Activated CD4-positive, alpha-beta memory T cell treated with anti-CD3 and anti-CD28 coated beads for 36 hours (primary cell): ENCODE data around the gene SCN11A. TPM values are rescaled to one million over a fixed set of nuclear protein-coding genes. Genes with fewer than 3 reads are reported as not detected.

Source experiments
- CTCF ChIA-PET: fragments of 350-600 bp; sonication (Branson Sonifier 250); formaldehyde crosslinking; loops from one replicate; lab custom pipeline; 2021; ENCODE audit warnings: antibody characterized with exemption, inconsistent platforms; lab: Charles Lee
- POLR2A ChIA-PET: fragments of 350-600 bp; sonication (Branson Sonifier 250); formaldehyde crosslinking; loops from one replicate; lab custom pipeline; 2021; ENCODE audit warnings: antibody characterized with exemption; lab: Charles Lee
- DNase-seq: peaks from one replicate; pipeline ENCODE4 v3.0.0-alpha.2; 2020
- H3K27ac Mint-ChIP-seq: one replicate; pipeline ENCODE4 v1.8.0; 2021; ENCODE audit warnings: mixed read lengths
- H3K27me3 Mint-ChIP-seq: one replicate; pipeline ENCODE4 v1.8.0; 2021; ENCODE audit warnings: mixed read lengths
- H3K36me3 Mint-ChIP-seq: one replicate; pipeline ENCODE4 v1.8.0; 2021; ENCODE audit warnings: mixed read lengths
- H3K4me1 Mint-ChIP-seq: one replicate; pipeline ENCODE4 v1.8.0; 2021; ENCODE audit warnings: low read depth, mixed read lengths
- H3K4me3 Mint-ChIP-seq: one replicate; pipeline ENCODE4 v1.8.0; 2021; ENCODE audit warnings: mild to moderate bottlenecking, mixed read lengths
- H3K9me3 Mint-ChIP-seq: one replicate; pipeline ENCODE4 v1.8.0; 2021; ENCODE audit warnings: mixed read lengths
- intact Hi-C: fragments of 100-400 bp; cut with micrococcal nuclease; formaldehyde crosslinking; loops from one replicate; pipeline ENCODE4 v1.15.1; 2023
- total RNA-seq, 2 experiments: library from RNA; stranded (reverse); gene quantifications; one replicate each; pipeline ENCODE4 v1.2.3, GENCODE V29; 2021

The SCN11A gene
- under 1 TPM; 0.02 to 0.05 TPM for total RNA-seq

DNA sequence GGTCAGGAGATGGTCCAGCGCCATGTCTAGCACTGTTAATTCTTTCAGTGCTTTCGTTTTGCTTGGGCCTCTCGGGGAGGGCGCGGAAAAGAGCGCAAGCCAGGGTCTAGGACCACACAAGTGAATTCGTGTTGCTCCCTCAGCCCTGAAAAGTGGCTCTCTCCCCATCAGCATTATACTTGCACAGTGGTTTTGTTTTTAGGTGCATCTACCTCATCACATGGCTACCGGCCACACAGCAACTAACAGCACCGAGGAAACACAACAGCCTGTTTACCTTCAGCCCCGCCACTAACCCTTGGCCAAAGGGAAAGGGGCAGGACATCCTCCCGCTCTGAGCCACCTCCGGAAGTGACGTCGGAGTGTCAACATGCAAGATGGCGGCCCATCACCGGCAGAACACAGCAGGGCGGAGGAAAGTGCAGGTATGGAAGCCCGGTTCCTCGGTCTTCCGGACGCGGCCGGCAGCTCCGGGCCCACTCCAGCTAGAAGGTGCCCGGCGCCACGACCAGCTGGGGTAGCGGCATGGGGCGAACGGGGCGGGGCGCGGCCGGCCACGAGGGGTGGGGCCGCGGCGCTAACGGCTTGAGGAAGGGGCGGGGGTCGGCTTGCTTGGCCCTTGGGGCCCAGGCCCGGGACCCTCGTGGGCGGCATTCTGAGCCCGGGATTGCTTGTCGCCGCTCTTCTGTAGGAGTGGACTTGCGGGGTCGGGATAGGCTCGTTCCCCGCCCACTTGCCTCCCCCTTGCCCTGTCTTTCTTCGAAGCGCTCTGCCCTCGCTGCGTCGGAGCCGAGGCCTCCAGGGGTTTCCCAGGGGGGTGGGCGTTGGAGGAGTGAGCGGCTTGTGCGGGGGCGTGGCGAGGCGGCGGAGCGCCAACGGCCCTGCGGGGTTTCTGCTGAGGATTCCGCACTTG lies at the start of gene SCN11A, which contains the start of gene WDR48:
Gene SCN11A, minus strand, starts transcription at position 296 of the 913 bp plus-strand sequence. CDS start 101,582 bp downstream, outside the sequence.
Gene WDR48, plus strand, starts transcription at position 368 of the 913 bp plus-strand sequence. Its CDS starts 10 bp downstream, at position 378.
- Mint-ChIP-seq H3K4me3 (peak within 1 kb of the TSS; percentile 92), H3K27ac (peak within 1 kb of the TSS; percentile 96), H3K27me3 (no peaks in the 10 kb centered on the region), H3K36me3 (no peaks in the 10 kb centered on the region), H3K4me1 (peaks cover 64% of the 10 kb centered on the region), H3K9me3 (no peaks in the 10 kb centered on the region)
- intact Hi-C loops, result loop anchor here (1.0 to 5.0 kb wide), 6 partner anchors 14 to 1255 kb away; partner anchors contain the start of genes EIF1B, GORASP1, RPSA and TTC21A
- ChIA-PET CTCF (interaction anchor here (1.4 kb wide), 3 partner anchors 15 to 21 kb away, joined by 3 to 5 read pairs (median 3); no protein-coding TSS in a partner anchor), POLR2A (no interaction called here)
- DNase-seq, result peak; percentile 96

DNA sequence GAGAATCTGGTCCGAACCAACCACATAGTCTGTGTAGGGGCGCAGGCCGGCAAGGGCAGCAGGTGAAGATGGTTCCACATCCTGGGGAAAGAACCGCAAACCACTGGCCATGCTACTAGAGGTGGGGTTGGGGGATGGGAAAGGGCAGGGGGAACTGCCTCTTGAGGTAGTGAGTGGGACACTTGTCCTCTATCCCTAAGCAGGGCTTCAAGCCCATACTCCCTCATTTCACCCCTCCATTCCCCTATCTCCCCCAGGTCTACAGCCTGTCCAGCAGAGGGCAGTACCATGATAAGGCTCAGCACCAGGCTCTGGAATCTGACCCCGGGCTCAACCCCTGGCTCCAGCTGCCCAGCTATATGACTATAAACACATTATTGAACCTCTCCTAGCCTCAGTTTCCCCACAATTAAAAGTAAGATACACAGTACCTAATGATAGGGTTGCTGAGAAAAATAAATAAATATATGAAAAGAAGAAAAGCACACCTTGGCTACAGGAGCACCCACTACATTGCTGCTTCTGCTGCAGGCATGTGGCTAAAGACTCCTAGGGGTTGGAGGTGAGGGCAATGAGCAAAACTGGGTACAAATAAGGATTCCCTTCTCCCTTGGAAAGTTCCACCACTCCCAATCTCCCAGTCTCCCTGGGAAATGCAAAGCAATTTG lies 49.4 kb upstream of the SCN11A start:
- Mint-ChIP-seq H3K4me3 (no peak overlapping the region), H3K27ac (no peak overlapping the region), H3K4me1 (peaks cover 23% of the 10 kb centered on the region), H3K27me3 (no peaks in the 10 kb centered on the region), H3K36me3 (peaks cover 4% of the 10 kb centered on the region), H3K9me3 (no peaks in the 10 kb centered on the region)
- CTCF ChIA-PET, result interaction anchor here (0.6 to 2.8 kb wide), 8 partner anchors 78 to 277 kb away, joined by 3 to 15 read pairs (median 4); no protein-coding TSS in a partner anchor
- DNase-seq, result peak; percentile 53
- POLR2A ChIA-PET, result no interaction called here
- intact Hi-C loops, result loop anchor here (1.0 kb wide), 1 partner anchor 187 kb away; no protein-coding TSS in a partner anchor

DNA sequence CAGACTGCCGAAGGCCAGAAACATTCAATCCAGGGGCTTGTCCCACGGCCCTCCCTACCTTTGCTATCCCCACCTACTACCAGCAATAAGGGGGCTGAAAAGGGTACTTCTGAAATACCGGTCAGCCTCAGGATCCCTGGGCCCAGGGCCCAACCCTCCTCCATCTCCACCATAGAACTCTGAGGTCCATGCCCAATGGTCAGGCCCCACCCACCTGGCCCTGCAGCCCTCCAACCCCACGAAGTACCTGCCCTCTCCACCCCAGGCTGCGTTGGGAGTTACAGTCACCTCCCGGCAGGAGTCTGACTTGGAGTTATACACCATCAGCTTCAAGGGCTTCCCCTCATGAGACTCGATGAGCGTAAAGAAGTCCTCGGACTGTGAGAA lies 48.7 kb upstream of the SCN11A start:
- no peak overlapping the region for H3K4me3 Mint-ChIP-seq
- intact Hi-C loops, result no loop called here
- H3K4me1 Mint-ChIP-seq, result peaks cover 16% of the 10 kb centered on the region
- peaks cover 4% of the 10 kb centered on the region for H3K36me3 Mint-ChIP-seq
- no peak overlapping the region for H3K27ac Mint-ChIP-seq
- ChIA-PET CTCF (interaction anchor here (1.0 to 1.7 kb wide), 4 partner anchors 91 to 278 kb away, joined by 3 to 11 read pairs (median 4); no protein-coding TSS in a partner anchor), POLR2A (no interaction called here)
- H3K9me3 Mint-ChIP-seq, result no peaks in the 10 kb centered on the region
- H3K27me3 Mint-ChIP-seq, result no peaks in the 10 kb centered on the region
- DNase-seq, result no peak

DNA sequence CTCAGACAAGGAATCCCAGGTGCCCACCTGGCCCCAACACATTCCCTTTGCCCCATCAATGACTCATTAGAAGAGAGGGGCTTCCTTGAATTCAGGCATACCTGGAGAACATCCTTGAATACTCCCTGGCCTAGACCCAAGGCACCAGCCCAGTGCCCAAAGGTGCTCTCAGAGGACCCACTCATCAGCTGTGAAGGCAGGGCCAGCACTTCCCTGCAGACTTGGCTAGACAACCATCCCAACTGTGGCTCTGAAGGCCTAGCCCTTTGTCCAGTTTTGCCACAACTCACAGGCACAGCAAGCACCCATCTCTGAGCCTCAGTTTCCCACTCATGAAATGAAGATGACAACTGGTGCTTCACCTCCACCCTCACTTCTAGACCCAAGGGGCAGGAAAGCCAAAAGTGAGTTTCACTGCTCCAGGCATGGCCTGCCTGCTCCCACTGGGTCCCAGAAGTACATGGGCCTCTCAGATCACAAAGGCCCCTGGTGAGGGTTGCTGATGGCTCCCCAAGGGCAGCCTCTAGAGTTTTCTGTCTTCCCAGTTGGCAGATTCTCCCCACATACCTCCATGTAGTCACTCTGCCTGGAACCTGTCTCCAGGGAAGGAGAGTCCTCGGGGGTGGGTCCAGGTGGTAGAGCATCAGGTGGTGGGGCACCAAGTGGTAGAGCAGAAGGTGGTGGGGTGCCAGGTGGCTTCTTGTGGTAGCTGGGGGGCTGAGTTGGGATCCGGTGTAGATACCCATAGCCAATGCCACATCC lies 48.2 kb upstream of the SCN11A start:
- intact Hi-C loops, result no loop called here
- CTCF ChIA-PET, result interaction anchor here (1.0 kb wide), 1 partner anchor 192 kb away, joined by 3 read pairs; no protein-coding TSS in a partner anchor
- H3K4me1 Mint-ChIP-seq, result peaks cover 11% of the 10 kb centered on the region
- DNase-seq, result no peak
- H3K27me3 Mint-ChIP-seq, result no peaks in the 10 kb centered on the region
- peaks cover 8% of the 10 kb centered on the region for H3K36me3 Mint-ChIP-seq
- POLR2A ChIA-PET, result no interaction called here
- no peaks in the 10 kb centered on the region for H3K9me3 Mint-ChIP-seq
- H3K27ac Mint-ChIP-seq, result no peak overlapping the region
- H3K4me3 Mint-ChIP-seq, result no peak overlapping the region

DNA sequence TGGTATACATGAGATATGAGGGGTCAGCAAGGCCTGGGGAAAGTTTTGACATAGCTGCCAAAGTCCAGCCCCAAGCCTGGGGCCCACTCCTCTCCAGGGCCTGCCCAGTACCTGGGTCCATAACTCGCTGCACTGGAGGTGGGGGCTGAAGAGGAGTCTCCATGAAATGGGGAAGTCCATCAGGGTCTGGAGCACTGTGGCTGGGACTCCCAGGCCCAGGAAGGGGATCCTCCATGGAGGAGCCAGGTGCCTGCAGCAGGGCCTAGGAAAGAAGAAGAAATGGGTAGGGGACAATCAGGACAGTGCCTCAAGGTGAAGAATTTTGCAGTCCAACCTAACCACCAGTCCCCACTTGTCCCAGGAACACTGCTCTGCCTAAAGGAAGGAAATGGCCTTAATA lies 47.5 kb upstream of the SCN11A start:
- Mint-ChIP-seq H3K4me1 (peaks cover 9% of the 10 kb centered on the region), H3K27me3 (no peaks in the 10 kb centered on the region), H3K36me3 (peaks cover 11% of the 10 kb centered on the region), H3K4me3 (no peak overlapping the region), H3K9me3 (no peaks in the 10 kb centered on the region), H3K27ac (no peak overlapping the region)
- ChIA-PET CTCF (no interaction called here), POLR2A (no interaction called here)
- no peak for DNase-seq
- intact Hi-C loops, result no loop called here

DNA sequence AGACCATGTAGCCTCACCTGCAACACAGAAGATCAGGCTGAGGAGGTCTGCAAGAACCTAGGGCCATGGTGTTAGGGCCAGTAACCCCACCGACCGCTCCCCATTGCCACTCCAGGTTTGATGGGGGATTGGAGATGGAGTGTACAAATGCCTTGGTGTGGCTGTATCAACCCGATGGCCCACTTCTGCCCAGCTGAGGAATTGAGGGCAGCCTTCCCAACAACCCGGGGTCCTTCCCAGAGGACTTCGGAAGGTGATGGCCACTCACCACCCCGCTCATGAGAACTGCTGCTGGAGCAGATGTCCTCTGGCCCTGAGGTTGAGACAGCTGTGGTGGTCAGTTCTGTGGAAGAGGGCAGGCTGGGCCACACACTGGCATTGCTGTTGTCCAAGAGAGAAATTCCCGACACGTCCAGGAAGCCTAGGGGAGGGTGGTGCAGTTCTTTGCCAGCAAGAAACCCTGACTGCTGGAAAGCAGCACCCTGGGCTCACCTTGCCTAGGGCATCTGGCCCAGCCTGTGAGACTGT lies 46.8 kb upstream of the SCN11A start:
- intact Hi-C loops, result no loop called here

DNA sequence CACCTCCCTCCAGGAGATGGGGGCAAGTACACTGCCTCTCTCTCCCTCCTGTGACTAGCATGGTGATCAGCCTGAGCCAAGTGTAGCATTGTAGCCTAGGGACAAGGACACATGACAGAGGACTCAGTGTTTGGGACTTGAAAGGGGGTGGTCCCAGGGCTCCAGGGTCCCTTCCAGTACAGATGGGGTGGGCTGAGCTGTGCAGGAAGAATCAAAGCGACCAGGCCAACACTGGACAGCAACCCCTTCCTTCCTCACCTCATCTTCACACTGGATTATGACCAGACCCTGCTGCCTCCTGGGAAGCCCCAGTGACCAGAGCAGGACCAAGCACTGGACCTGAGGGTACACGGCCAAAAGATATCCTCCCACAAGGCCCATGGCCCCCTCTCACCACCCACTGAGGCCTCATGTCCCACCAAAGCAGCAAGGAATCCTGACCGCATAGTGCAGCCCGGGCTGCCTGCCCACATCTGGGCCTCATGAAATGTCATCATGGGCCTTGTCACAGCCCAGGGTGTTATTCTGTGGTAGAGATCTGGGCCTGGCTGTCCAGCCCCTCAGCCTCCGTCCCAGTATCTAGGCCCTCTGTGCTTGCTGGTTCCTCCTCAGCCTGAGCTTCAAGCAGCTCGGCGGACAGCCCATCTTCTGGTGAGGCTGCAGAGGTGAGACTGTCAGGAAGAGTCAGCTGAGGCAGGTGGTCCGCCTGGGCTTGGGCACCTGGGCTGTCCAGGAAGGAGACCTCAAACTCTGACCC lies 46.1 kb upstream of the SCN11A start:
- ChIA-PET CTCF (interaction anchor here (2.3 kb wide), 1 partner anchor 190 kb away, joined by 11 read pairs; no protein-coding TSS in a partner anchor), POLR2A (no interaction called here)
- peak overlapping the region; percentile 30 for H3K27ac Mint-ChIP-seq
- no peaks in the 10 kb centered on the region for H3K9me3 Mint-ChIP-seq
- H3K4me3 Mint-ChIP-seq, result no peak overlapping the region
- no peak for DNase-seq
- peaks cover 2% of the 10 kb centered on the region for H3K4me1 Mint-ChIP-seq
- intact Hi-C loops, result no loop called here
- no peaks in the 10 kb centered on the region for H3K27me3 Mint-ChIP-seq
- peaks cover 16% of the 10 kb centered on the region for H3K36me3 Mint-ChIP-seq

More for the DNA sequence above, 46.8 kb upstream of the SCN11A start:
- H3K9me3 Mint-ChIP-seq, result no peaks in the 10 kb centered on the region
- peaks cover 16% of the 10 kb centered on the region for H3K36me3 Mint-ChIP-seq
- peaks cover 7% of the 10 kb centered on the region for H3K4me1 Mint-ChIP-seq
- no peak for DNase-seq
- POLR2A ChIA-PET, result no interaction called here
- H3K27me3 Mint-ChIP-seq, result no peaks in the 10 kb centered on the region
- H3K27ac Mint-ChIP-seq, result no peak overlapping the region
- CTCF ChIA-PET, result interaction anchor here (2.3 kb wide), 1 partner anchor 190 kb away, joined by 11 read pairs; no protein-coding TSS in a partner anchor
- H3K4me3 Mint-ChIP-seq, result no peak overlapping the region

DNA sequence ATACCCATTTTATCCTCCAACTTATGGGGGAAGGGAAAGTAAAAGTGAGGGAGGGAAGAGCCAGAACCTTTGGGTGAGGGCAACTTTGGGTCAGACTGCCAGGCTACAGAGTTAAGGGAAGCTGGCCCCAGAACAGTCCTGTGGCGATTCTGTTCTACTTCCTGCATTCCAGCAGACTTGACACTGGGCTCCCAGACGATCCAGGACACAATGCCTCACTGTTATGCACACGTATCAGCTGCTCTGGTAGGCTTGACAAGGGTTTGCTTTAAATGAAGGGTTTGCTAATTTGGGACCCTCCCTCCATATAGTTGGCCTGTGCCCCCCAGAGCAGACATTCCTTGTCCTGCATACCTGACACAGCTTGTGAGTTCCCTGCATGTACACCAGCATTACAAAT lies 45.0 kb upstream of the SCN11A start:
- POLR2A ChIA-PET, result no interaction called here

DNA sequence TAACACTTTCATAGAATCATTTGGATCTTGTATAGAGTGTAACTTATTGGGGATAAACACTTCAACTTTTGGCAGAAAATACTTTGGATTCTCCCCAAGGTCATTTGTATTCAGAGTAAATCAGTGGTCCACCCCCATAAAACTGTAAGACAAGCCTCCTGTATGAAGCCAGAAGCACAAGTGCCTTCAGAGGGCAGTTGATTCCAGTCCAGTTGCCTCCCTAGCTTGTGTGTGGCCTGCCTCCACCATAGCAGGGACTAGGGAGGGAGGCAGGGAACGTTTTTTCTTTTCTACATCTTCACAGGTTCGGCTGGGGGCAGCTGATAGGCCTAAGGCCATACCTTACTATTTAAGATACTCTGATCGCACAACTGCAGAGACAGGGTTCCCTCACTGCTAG lies 44.0 kb upstream of the SCN11A start:
- Mint-ChIP-seq H3K27me3 (no peaks in the 10 kb centered on the region), H3K27ac (no peak overlapping the region), H3K36me3 (peaks cover 20% of the 10 kb centered on the region), H3K9me3 (no peaks in the 10 kb centered on the region), H3K4me1 (no peaks in the 10 kb centered on the region), H3K4me3 (no peak overlapping the region)
- ChIA-PET CTCF (no interaction called here), POLR2A (no interaction called here)
- intact Hi-C loops, result no loop called here
- DNase-seq, result no peak

More for the DNA sequence above, 45.0 kb upstream of the SCN11A start:
- Mint-ChIP-seq H3K36me3 (peaks cover 20% of the 10 kb centered on the region), H3K27ac (no peak overlapping the region), H3K4me1 (no peaks in the 10 kb centered on the region), H3K9me3 (no peaks in the 10 kb centered on the region), H3K27me3 (no peaks in the 10 kb centered on the region), H3K4me3 (no peak overlapping the region)
- CTCF ChIA-PET, result interaction anchor here (2.3 kb wide), 1 partner anchor 192 kb away, joined by 11 read pairs; no protein-coding TSS in a partner anchor
- intact Hi-C loops, result no loop called here
- no peak for DNase-seq

DNA sequence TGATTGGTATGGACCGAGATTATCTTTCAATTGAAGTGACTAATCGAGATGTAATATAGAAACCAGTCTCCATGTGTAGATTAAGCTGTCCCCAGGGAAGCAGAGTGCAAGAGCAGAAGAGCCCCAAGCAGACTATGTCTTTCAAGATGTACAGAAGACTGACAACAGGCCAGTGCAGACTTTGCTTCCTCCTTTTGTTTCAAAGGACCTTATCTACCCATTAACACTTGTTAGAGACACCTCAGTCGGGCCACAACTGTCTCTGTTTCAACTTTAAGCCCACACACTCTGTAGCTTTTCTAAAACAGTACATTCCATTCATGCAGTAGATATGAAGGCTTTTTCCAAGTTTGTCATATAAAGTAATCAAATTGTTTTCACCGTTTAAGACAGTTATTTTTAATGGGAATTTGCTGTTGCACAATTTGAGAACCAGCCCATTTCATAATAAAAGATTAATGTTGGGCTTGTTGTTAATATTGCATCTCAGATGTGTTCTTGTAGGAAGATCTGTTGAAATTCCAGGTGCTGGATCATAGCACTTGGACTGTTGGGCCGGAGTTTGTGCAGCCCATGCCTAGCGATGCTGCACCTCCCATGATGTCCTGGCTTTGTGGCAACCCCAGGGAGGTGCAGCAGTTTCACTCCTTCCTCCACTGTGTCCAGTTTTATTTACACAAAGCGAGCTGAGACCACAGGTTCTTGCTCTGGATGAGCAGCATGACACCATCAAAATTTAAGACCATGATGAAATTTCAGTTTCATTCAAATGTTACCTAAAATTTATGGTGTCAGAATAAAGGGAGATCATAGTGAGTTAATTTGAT lies 43.3 kb upstream of the SCN11A start:
- H3K9me3 Mint-ChIP-seq, result no peaks in the 10 kb centered on the region
- no peak overlapping the region for H3K4me3 Mint-ChIP-seq
- CTCF ChIA-PET, result interaction anchor here (2.1 kb wide), 1 partner anchor 193 kb away, joined by 7 read pairs; no protein-coding TSS in a partner anchor

More for the DNA sequence above, 43.3 kb upstream of the SCN11A start:
- Mint-ChIP-seq H3K4me1 (no peaks in the 10 kb centered on the region), H3K36me3 (peaks cover 20% of the 10 kb centered on the region), H3K27ac (no peak overlapping the region), H3K27me3 (no peaks in the 10 kb centered on the region)
- intact Hi-C loops, result no loop called here
- POLR2A ChIA-PET, result interaction anchor here (1.2 kb wide), 1 partner anchor 11 kb away, joined by 3 read pairs; no protein-coding TSS in a partner anchor
- DNase-seq, result no peak
